Spleen (tissue), 7 donors: ENCODE results near the gene ITPKC.

Experiments
- POLR2A ChIP-seq, 3 donors: fragments of 450-650 bp; IDR thresholded peaks; one replicate each; pipeline ENCODE4 v1.5.1; 2017; ENCODE audit warnings: antibody characterized with exemption in 3 of 3, mild to moderate bottlenecking in 1 of 3
- POLR2AphosphoS5 ChIP-seq, 3 donors: sonication (generic); formaldehyde crosslinking; IDR thresholded peaks; one replicate each; pipeline ENCODE4 v1.5.1; 2017; ENCODE audit warnings: antibody characterized with exemption in 3 of 3
- TF ChIP-seq, protein P1 (sequence below), 11 experiments: fragments of 200-600 bp in 7 of 11; fragments of 450-650 bp in 4 of 11; sonication (generic) in 4 of 11; IDR thresholded peaks in 8 of 11; conservative IDR thresholded peaks in 3 of 11; 1 replicate in 7 of 11; 2 replicates in 4 of 11; pipeline versions ENCODE4 v1.4.0 to v1.8.0; 2016 to 2021; ENCODE audit warnings: antibody characterized with exemption in 11 of 11, inconsistent platforms in 4 of 11, mild to moderate bottlenecking in 1 of 11
- donor health status: DM: no; HTN: no; CAD: no; lungs with moderate emphysema.
- donor health status: DM: no; HTN: no; CAD: no.
- donor health status: DM: no; HTN: no; CAD: no.

DNA sequence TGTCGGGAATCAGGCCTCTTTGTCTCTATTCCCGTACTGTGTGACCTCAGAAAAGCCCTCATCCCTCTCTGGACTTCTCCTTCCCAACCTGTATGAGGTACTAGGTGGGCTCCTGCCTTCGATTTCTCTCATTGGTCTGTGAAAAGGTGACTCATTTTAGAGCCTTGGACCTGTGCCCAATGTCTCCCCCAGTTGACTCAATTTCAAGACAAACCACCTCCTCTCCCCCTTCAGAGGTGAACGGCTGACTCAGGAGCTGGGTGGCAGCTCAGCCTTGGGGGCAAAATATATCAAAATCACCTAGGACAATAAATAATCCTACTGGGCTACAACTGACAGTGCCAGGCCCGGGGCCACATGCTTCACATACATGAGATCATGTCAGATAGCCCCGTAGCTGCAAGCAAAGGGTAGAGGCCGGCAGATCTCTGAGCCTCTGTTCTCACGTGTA lies 856 bp upstream of the ITPKC start:
- no peak for TF ChIP-seq POLR2A (IDR thresholded peaks at IDR 0.05)
- TF ChIP-seq, protein P1, sequence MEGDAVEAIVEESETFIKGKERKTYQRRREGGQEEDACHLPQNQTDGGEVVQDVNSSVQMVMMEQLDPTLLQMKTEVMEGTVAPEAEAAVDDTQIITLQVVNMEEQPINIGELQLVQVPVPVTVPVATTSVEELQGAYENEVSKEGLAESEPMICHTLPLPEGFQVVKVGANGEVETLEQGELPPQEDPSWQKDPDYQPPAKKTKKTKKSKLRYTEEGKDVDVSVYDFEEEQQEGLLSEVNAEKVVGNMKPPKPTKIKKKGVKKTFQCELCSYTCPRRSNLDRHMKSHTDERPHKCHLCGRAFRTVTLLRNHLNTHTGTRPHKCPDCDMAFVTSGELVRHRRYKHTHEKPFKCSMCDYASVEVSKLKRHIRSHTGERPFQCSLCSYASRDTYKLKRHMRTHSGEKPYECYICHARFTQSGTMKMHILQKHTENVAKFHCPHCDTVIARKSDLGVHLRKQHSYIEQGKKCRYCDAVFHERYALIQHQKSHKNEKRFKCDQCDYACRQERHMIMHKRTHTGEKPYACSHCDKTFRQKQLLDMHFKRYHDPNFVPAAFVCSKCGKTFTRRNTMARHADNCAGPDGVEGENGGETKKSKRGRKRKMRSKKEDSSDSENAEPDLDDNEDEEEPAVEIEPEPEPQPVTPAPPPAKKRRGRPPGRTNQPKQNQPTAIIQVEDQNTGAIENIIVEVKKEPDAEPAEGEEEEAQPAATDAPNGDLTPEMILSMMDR (IDR thresholded peaks at IDR 0.05 in 8 of 11, conservative IDR thresholded peaks at IDR 0.05 in 3 of 11): no peak
- TF ChIP-seq POLR2AphosphoS5 (IDR thresholded peaks at IDR 0.05): no peak
